HPDE6-E6E7 (cell line): ENCODE results near the gene CDH24.

ENCODE experiments used
- DNase-seq: peaks from one replicate; pipeline ENCODE4 v3.0.0; 2011; ENCODE audit warnings: missing footprints; ENCODE audit errors: extremely low spot score

The CDH24 gene

DNA sequence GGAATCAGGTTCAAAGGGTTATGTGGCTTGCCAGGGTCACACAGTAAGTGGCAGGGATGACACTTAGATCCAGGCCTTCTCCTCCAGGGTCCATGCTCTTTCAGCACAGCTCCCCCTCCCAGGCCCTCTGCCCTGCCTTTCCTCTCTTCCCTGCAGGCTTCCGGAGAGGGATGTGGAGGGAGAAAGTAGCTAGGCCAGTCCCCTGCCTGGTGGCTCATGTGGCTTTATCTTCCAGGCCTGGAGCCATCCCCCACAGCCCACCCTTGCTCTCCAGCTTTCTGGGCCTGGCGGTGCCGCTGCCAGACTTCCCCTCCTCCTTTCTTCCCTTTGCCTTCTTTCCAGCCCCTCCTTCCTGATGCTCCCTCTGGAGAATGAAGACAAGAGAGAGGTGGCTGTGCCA, 13.6 kb downstream of the CDH24 start:
- DNase-seq = no peak

DNA sequence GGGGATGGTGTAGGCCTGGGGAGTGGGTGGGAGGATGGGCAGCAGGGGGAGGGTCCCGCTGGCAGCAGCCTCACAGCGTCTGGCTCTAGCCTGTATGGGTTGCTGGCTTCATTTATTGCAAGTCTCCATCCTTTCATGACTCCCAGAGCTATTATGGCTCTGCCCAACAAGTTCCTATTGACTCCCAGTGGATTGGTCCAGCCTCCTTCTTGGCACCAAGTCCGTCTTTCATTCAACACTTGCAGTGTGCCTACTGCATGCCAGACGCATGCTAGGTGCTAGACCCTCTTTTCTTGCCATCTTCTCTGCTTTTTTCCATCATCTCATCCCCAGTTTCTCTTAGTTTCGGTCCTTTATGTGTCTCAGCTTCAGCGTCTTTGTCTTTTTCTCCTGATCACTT, 14.2 kb downstream of the CDH24 start:
- no peak for DNase-seq

DNA sequence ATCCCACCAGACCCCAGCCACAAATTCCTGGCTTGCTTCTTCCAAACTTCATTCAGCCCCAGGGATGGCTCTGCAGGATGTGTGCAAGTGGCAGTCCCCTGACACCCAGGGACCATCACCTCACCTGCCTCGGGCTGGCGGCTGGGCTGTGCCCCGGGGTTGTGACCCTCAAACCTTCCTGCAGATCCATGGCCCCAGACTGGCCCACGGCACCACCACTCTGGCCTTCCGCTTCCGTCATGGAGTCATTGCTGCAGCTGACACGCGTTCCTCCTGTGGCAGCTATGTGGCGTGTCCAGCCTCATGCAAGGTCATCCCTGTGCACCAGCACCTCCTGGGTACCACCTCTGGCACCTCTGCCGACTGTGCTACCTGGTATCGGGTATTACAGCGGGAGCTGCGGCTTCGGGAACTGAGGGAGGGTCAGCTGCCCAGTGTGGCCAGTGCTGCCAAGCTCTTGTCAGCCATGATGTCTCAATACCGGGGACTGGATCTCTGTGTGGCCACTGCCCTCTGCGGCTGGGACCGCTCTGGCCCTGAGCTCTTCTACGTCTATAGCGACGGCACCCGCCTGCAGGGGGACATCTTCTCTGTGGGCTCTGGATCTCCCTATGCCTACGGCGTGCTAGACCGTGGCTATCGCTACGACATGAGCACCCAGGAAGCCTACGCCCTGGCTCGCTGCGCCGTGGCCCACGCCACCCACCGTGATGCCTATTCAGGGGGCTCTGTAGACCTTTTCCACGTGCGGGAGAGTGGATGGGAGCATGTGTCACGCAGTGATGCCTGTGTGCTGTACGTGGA, 15.0 kb downstream of the CDH24 start, which contains the start of gene PSMB11:
PSMB11 (plus strand) TSS at position 51 of the 804 bp plus-strand sequence; CDS start at position 65, 14 bp downstream.
- DNase-seq = no peak

DNA sequence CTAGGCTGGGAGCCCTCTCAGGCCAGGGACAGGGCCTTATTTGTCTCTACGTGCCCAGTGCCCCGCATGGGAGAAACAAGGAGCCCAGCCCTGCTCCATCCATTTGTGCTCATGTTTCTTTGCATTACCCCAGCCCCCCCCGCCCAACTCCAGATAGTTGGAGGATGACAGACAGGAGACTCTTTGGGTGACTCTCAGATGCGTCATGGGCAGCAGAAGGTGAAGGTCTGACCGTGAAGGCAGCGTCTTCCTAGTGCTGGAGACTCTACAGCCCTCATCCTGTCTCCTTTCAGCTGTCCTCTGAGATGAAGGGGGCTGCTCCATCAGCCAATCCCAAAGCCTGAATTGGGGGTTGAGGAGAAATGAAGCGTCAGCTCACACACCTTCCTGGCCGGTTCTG, 15.6 kb downstream of the CDH24 start:
- DNase-seq = peak; percentile 56

DNA sequence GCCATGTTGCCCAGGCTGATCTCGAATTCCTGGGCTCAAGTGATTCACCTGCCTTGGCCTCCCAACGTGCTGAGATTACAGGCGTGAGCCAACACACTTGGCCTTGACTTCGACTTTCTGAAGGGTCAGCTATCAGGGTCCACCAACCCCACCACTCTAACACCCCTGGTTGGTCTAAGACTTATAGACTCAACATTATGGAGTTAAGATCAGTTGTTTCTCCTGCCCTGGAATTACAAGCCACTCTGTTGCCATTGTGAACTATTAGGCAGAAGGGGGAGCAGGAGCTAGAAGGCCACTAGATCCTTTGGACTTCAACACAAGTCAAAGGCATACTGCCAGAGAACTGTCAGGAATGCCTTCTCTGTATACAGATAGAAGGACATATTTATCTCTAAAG, 17.2 kb downstream of the CDH24 start:
- no peak for DNase-seq

DNA sequence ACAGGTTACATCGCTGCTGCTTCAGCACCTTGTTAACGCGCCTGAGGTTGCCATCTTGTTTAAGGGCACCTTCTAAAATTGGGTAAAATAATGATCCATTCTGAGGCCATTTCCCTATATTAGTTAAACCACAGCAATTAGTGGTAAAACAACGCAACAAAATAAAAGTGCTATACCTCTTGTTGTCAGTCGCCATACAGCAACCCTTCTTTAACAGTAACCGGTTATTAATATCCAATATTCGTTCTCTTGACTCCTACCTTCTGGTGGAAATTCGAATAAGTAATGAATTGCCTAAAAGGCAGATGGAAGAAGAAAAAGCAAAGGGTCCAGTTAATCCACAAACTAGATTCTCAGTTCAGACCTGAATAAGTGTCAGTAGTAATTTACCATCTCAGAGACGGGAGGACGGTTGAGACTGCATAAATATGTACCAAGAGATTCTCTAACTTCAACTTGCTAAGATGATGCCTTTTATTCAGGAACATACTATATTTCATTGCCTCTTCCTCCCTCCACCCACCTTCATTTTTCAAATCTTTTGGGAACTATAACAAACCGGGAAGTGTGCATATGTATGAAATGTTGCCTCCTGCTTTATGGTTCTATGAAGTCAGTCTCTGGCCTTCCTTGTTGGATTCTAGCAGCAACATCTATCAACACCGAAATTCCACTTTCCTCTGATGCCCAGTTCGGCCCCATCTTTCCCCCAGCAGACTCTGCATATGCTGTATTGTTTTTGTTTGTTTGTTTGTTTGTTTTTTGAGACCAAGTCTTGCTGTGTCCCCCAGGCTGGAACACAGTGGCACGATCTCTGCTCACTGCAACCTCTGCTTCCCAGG, 21.8 kb downstream of the CDH24 start:
- no peak for DNase-seq

DNA sequence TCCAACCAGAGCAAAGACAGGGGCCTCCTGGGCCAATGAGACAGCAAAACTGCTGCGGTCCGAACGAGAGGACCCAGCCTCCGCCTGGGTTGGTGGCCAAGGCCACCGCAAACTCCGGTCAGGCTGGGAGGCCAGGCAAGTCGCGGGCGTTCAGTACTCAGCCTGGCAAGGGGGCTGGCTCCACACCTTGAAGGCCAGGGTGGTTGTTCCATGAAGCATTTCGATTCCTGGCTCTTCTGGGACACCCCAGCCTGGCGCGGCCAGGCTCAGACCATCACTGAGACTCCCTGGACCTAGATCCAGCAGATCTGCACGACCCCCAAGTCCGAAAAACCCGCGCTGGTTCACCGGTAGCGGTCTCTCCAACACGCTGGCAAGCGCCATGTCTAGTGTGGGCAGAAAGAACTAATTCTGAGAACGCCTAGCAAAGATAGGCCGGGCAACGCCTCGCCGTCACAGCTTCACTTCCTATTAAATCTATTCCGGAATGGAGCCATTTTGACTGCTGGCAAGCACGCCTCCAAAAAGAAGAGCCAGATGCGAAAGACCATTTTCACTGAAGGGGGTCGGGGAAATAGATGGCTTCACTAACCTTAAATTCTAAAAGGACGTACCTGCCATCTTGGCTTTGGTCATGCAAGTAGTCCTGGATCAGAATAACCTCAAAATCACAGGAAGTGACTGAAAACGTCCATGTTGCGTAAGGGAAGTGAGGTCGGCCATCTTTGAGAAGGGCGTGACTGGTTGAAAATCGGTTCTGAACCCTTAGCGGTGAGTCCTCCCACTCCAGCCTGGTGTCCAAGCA, 22.6 kb downstream of the CDH24 start, which contains the start of gene PSMB5:
PSMB5 (minus strand) TSS at position 403 of the 805 bp plus-strand sequence; CDS start at position 384, 19 bp downstream.
- peak; percentile 96 for DNase-seq

DNA sequence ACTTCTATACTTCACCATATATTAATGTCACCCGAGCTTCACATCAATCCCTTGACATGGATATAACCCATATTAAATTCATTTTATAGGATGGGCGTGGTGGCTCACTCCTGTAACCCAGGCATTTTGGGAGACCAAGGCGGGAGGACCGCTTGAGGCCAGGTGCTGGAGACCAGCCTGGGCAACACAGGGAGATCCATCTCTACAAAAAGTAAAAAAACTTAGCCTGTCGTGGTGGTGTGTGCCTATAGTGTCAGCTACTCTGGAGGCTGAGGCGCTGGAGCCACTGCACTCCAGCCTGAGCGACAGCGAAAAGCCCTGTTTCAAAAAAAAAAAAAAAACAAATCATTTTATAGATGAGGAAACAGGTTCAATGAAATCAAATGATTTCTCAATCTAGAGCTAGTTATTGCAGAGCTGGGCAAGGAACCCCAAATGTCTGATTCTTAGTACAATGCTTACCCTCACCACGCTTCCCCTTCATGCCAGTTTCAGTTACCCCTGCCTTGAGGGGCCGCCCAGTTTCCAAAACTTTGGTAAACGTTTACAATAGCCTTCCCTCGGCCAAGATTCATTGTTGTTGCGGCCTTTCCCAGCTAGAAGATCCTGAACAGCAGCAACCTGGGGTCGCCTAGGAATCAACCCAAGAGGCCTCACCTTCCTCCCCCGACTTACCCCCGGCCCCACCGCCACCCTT, 23.4 kb downstream of the CDH24 start:
- no peak for DNase-seq

DNA sequence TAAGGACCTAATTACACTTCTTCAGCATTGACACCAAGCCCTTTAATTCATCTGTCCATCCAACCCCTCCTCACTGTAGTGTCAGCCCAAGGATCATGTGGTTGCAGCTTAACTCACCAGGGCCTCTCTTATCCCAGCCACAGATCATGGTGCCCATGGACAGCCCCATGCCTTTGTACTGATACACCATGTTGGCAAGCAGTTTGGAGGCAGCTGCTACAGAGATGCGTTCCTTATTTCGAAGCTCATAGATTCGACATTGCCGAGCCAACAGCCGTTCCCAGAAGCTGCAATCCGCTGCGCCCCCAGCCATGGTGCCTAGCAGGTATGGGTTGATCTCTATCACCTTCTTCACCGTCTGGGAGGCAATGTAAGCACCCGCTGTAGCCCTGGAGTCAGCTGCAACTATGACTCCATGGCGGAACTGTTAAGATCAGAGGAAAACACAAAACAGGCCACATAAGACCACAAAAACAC, 24.0 kb downstream of the CDH24 start:
- DNase-seq = no peak

DNA sequence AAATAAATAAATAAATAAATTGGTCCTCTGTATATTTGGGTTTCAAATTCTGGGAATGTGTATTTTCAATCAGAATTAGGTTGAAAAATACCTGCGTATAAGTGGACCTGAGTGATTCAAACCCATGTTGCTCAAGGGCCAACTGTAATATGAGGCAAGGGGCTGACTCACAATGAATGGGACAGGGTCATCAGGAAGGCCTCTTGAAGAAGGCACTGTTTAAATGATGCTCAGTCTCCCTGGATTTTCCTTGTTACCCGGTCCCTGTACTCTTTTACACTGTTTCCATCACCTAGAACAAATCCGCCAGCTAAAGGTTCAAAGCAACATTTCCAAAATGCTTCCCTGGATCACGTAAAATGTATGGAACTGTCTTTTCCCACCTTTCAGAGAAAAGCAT, 26.4 kb downstream of the CDH24 start:
- no peak for DNase-seq

DNA sequence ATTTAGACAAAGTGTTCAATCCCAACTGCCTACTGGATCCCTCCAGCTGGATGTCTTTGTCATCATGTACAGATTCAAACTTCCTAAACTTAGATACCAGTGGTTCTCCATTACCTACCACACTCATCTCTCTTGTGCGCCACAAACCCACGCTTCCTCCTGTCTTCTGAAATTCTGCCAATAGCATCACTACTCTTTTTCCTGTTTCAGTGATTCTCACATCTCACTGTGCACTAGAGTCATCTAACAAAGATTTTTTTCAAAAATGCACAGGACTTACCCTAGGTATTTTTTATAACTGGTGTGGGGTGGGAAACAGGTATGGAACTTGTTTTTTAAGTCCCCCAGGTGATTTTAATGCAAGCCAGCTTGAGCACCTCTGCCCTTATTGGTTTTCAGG, 28.5 kb downstream of the CDH24 start:
- DNase-seq = no peak

DNA sequence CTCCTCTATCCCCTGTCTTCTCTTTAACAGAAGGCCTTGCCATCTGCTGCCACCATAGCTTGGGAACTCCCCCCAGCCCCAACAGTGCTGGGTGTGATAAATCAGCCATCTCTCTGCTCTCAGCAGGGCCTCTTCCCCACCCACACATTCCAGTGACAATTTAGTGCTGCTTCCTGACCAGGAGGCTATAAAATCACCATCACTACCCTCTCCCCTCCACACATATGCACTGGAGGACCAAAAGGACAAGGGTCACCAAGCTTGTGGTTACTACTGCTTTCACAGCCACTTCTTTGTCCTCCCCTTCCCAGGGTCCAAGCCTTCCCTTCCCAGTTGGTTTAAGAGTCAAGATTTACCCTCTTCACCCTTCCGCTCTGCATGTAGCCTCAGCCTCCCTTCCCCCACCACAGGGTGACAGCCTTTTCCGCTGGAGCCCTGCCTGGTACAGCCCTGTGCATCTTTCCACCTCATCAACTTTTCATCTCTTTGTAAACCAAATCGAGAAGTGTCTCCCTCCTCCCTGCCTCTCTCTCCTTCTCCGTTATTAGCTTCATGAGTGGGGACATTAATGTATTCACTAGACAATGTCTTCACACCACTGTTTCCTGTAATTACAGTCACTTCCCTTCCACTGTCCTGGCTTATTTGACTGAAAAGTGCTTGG, 32.0 kb downstream of the CDH24 start:
- DNase-seq = no peak

DNA sequence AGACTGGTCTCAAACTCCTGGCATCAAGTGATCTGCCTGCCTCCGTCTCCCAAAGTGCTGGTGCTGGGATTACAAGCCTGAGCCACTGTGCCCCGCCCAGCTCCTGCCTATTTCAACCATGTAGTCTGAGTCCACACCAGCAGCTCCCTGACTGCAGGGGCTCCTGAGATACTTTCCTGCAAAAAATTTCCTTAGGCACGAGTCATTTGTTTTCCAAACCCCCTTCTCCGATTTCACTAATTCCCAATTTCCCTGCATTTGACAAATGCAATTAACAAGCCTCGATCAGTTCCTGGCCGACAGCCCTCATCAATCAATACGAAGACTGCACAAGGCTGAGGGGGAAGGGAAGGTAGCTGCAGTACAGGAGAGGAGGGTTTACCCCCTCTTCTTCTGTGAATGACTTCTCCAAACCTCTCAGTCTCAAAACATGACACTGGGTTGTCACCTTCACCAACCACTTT, 32.7 kb downstream of the CDH24 start:
- no peak for DNase-seq

DNA sequence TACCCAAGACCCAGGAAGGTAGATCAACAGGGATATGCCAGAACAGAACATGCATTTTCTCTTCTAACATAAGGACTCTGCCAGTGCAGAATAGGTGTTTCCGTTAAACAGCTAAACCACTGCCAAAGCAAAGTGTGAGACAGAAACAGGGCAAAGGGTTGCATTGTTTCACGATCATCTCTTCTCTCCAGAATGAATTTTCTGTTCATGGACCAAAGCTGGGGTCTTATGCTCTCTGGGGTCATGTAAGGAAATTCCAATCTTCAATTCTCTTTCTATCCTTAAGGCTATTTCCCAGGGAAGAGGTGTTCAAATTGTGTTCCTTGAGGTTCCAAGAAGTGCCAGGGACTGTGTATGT, 33.5 kb downstream of the CDH24 start:
- no peak for DNase-seq

DNA sequence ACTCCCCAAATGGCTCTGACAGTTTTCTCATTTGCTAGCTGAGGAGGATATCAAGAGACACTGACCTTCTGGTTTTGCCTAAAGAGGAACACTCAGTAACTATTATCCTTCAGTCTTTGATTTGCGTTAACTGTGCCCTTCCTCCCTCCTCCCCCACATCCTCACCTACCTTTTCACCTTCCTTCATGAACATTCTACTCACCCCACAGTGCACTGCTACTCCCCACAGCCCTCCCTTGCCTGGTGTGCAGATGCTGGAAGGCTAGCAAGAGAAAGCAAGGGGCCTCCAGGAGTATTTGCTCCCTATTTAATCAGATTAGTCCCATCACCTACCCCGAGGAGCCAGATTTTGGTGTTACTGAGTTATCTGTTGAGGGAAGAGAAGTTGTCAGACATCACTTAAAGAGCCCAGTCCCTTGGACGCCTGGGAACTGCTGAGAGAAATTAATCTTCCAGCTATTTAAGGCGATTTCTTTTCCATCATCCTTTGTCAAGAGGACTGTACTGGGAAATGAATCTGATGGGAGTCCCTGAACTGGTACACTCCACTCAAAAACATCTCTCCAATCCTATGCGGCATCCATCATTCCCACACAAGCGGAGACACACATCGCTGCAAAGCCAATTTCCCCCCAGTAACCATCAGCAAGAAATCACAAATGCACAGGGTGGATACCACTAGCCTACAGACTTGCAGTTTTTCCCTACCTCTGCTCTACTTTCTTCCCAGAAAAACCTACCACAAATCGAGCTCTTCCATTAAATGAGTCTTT, 34.1 kb downstream of the CDH24 start:
- DNase-seq = no peak

DNA sequence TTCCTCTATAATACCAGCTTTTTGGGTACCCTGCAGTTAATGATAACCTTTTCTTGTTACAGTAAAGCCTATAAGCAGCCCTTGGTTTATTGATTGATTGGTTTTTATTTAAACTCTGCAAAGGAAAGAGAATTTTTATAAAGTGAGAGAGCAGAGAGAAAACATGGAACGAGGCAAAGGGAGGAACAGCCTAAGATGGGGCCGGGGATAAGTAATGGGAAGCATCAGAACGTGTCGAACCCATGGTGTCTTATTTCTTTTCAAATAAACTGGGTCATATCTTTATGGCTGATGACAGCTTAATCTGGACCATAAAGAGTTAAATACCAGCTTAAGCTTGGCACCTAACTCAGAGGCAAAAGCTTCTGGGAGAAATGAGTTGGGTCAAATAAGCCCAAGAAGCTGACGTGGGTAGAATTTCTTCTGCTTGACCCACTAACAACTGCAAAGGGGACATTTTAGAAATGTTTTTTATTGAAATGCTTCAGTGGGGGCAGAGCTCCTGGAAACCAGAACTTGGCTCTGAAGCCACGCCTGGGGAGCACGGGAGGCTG, 35.4 kb downstream of the CDH24 start:
- DNase-seq = no peak

DNA sequence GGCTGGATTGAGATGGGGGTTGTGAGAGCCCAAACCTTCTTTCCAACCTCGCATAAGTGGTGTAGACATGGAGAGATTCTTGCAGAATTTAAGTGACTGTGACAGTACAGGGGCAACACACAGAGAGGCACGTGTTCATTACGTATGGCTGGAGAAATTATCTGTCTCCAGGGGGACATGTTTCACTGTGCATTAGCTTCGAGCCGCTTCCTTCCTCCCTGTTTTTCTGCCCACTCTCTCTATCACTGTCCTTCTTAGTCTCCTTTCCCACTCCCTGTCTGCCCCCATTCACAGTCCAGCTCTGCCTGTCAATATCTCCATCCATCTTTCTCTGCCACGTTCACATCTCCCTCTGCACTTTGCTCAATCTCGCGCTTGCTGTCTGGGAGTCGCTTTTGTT, 35.9 kb downstream of the CDH24 start:
- no peak for DNase-seq

DNA sequence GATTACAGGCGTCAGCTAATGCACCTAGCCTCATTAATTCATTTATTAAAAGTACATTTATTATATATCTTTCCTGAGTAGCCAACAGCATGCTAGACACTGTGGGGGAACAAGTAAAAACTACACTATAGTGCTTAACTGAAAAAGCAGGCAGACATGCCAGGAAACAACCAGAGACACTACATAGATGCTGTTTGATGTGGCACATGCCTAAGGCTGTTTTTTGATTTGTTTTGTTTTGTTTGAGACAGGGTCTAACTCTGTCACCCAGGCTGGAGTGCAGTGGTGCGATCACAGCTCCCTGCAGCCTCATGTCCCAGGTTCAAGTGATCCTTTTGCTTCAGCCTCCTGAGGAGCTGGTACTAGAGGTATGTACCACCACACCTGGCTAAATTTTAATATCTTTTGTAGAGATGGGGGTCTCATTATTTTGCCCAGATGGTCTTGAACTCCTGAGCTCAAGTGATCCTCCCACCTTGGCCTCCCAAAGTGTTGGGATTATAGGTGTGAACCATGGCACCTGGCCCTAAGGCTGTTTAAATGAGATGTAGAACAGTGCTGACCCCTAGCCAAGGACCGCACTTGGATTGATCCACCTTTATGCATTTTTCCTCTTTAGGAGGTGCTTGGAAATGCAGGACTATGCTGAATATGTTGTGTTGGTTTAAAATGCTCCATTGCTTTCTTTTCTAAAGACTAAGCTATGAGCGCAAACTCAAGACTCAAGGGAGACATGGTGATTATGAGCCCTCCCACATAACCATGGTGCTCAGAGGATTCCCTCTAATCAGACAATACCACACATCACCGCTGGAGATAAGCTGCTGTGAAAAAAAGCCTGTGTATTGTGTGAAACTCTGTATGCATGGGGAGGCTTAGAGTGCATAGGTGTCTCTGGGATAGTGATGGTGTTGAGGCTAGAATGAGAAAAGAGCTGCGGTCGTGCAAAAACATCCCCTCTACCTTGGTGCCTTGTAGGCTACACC, 36.9 kb downstream of the CDH24 start:
- DNase-seq = no peak
